ENCODE results near the gene USB1.

The USB1 gene

DNA sequence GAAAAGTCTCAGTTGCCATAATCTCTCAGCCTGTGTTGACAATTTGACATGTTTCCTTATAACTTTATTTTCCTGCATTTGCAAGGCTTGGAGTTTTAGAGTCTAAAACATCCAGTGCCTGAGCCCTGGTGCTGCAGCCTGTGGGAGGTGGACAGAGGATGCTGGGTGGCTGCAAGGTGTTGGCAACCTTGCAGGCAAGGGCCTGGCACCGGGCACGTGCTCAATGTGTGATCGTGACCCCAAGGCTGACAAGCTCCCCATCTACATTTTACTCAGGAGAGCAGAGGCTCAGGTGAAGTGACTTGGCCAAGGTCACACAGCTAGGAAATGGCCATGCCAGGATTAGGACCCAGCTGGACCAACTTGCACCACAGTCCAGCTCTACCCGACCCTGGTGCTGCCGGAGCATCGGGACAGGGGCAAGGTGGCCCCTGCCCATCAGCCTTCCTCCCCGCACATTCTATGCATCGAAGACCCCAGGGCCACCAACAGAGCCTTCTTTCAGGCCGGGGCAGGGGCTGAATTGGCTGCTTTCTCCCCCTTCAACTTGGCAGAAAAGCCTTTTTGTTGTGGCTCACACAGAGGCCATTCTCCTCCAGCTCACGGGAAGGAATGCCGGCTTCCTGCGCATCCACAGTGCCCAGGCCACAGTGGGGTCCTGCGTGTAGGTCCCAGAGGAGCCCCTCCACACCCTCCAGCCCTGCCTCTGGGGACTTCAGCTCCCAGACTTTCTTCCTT is 47.5 kb downstream of the USB1 start:
- no peak for DNase-seq (ENCODE audit: low read depth)

DNA sequence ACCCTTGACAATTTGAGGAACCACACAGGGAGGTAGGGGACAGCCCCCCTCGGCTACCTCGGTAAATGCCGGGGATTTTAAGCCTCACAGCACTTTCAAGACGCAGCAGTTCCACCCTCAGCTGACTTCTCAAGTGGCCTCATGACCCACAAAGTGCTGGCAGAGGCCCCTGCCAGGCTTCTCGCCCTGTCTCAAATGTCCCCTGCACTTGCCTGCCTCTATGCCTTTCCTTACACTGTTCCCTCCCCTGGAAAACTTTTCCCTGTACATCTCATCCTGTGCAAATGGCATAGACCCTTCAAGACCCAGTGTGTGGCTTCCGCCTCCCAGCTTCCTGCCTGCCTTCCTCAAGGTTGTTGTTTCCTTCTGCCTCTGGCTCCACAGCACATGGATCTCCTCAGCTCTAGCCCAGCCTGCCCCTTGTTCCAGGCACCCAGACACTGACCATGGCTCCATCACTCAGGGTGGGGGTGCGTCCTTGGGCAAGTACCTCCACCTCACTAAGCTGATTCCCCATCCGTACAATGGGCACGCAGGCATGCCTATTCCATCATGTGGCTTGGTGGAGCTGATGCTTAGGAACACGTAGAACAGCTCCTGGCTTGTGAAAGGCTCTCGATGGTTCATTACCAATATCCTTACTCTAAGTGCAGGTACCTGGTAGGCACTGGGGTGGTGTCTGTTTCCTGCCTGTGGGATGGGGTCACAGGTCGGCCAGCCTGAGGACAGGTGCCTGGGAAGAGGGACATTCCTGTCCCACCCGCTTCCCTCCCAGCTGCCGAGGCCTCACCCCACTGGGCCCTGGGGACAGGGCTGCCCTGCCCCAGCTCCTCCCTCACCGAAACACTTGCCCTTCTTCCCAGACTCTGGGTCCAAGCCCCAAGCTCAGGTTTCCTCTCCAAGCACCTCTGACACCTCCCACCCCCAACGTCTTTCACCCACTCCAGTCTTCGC is 48.3 kb downstream of the USB1 start:
- DNase-seq (ENCODE audit: low read depth) = no peak

DNA sequence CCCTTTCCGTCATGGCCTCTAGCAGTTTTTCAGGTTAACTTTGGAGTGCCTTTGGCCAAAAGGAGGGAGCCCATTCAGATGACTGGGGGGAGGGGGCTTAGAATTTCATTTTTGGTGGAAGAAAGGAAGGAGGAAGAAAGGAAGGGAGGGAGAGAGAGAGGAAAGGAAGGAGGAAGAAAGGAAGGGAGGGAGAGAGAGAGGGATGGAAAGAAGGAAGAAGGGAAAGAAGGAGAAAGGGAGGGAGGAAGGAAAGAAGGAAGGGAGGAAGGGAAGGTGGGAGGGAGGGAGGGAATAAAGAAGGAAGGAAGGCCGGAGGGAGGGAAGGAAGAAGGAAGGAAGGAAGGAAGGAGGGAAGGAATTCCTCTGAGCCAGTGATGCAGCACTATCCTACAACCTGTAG is 50.1 kb downstream of the USB1 start:
- no peak for DNase-seq (ENCODE audit: low read depth)

DNA sequence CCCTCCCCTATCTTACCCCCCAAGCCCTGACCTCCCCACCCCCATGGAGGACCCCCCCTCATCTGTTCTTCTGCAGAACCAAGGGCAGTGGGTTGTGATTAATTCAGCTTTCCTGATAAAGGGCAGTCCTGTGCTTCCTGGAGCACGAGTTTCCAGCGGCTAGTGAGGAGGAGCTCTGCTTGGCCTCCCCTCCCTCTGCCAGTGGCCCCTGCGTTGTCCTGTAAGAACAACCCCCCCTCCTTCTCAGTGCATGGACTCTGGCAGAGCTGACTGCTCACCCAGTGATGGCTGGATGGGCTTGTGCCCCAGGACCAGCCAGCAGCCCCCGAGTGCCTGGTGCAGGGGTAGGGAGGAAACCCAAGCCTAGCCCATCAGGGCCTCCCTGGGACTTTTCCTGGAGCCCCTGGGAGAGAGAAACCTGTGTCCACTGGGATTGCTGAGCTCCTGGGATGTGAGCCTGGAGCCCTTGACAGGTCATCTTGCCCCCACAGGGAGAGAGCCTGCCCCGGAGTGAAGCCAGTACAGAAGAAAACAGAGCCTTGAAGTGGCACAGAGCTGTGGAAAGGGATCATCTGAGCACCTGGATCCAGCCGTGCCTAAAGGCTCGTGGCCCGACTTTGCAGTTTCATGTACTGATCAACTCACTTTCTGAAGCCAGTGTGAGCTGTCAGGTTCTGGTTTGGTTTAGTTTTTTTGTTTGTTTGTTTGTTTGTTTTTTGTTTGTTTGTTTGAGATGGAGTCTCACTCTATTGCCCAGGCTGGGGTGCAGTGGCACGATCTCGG is 50.8 kb downstream of the USB1 start:
- DNase-seq (ENCODE audit: low read depth) = no peak

DNA sequence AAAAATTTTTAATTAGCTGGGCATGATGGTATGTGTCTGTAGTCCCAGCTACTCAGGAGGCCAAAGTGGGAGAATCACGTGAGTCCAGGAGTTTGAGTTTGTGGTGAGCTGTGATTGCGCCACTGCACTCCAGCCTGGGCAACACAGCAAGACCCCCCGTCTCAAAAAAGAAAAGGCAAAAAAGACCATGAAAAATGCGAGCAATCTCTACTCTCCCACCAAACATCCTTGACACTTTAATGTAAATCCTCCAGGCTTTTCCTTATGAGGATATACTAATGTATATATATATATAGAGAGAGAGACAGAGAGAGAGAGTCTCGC is 52.4 kb downstream of the USB1 start:
- DNase-seq (ENCODE audit: low read depth) = no peak

DNA sequence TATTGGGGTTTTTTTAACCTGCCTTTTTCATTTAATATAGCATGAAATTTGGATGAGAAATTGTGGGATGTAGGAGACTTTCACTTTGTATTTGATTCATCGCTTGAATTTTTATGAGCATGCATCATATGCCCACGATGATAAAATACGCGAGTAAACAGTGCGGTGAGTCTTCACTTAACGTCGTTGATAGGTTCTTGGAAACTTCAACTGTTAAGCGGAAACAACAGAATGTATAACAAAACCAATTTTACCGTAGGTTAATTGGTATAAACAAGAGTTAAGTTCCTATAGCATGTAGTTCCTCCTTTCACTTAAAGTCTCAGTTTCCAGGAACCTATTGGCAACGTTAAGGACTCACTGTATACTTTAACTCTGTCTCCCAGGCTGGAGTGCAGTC is 53.1 kb downstream of the USB1 start:
- DNase-seq (ENCODE audit: low read depth) = no peak

DNA sequence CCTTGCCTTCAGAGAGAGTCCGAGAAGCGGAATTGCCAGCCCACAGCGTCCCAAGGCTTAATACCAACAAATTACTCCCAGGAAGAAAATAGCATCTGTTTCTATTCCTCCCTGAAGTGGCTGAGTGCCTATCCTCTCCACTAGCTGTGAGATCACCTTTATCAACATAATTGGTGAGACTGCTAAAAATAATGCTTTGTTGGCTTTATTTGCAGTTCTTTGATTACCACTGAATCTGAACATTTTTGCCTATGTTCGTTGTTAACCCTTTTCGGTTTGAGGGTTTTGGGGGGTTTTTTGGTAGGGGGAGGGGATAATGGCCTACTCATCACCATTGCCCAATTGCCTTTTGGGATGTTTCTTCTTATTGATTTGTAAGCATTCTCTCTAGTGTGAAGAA is 55.4 kb downstream of the USB1 start:
- DNase-seq (ENCODE audit: low read depth) = no peak

DNA sequence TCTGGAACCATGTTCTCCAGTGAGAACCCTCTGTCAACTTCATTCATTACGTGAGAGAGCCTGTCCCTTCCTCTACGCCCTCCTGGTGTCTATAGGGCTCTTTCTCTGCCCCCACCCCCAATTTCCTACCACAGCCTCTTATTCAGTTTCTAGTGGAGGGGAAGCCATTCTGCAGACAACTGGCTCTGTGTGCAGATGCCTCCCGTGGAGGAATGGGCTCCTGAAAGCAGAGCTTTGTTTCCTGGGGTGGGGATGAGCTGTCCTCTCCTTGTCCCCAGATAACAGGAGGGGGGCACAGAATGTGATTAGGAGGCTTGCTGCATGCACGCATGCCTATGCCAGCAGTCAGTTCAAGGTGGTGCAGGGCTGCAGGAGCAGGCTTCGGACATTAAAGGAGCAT is 55.9 kb downstream of the USB1 start:
- no peak for DNase-seq (ENCODE audit: low read depth)

DNA sequence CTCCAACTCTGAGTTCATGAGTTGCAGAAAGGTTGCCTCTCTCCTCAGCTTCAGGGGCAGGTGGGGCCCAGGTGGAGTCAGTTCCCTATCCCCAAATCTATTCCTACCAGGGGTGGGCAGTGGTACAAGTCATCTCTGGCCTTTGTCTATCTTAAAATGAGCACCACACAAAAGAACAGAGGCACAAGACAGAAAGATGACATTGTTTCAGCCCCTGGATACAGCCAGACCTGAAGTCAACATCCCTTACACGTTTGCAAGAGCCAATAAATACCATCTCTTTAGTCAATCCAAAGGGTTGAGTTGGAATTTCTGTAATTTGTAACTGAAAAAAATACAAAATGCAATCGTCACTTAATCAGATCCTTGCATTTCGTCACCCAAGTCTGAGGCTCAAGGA is 56.6 kb downstream of the USB1 start:
- DNase-seq (ENCODE audit: low read depth) = no peak

DNA sequence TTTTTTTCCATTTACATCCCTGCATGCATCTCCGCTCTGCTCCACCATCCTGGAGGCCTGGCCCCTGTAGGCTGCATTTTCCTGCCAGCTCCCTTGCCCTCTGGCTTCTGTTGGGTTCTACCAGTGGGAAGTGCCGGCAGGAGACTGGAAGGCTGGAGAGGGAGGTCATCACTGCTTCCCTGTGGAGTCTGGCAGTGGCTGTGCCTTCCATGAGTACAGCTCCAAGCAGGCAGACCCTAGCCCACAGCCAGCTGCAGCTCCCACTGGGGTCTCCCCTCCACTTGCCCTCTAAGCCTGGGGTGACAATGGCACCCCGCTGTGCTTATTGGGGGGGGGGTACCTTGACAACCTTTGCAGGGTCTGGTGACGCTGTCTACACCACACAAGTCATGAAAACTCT is 61.6 kb downstream of the USB1 start:
- DNase-seq (ENCODE audit: low read depth) = no peak

DNA sequence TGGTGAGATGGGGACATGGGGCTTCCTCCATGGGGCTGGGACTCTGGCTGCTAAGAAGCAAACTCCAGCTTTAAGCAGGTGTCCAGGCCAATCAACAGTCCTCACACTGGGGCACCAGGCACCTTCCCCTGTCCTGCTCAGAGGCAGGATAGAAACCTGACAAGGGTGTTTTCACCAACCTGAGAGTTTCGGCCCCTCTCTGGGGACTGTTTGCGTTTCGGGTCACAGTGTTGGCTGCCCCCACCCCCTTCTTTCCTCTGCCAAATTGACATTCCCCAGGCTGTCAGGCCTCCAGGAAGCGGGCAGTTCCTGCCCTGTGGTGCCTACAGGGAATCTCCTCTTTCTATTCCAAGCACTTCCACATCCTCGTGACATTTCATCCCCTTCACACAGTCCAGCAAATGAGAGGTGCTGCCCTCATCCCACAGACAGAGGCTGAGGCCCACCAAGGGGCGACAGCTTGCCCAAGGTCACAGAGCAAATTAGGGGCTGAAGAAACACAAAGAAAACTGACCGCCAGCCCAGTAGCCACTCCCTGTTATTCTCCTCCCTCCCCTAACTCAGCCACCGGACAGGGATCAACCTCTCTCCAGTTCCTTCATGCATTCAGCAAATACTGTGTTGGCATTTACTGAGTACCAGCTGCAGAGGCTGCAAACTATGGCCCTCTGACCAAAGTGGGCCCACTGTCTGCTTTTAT is 62.3 kb downstream of the USB1 start:
- DNase-seq (ENCODE audit: low read depth) = no peak

DNA sequence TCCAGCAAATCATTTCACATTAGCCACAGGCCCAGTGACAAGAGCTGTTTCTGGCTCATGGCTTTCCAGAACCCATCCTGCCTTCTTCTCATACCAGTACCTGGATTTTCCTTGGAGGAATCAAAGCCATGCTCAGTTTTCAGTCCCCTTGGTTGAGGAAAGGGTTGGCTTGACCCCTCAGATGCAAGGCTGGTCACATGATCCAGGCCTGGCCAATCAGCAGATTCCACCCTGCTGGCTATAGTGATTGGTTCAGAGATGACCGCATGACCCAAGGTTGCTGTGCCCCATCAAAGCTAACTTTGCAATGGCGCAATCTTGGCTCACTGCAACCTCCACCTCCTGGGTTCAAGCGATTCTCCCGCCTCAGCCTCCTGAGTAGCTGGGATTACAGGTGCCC is 69.4 kb downstream of the USB1 start:
- no peak for DNase-seq (ENCODE audit: low read depth)

Data from T follicular helper cell (primary cell).